ENCODE measurements around the gene PRKCE. TPM values are rescaled to one million over a fixed set of nuclear protein-coding genes. Genes with fewer than 3 reads are reported as not detected.

The PRKCE gene
- total RNA-seq = 18.1 to 18.5 TPM (median 18.4 TPM) in 3 replicates

- peak within 1 kb of the TSS; percentile 96 for H3K27ac Mint-ChIP-seq
- H3K4me3 Mint-ChIP-seq = peak within 1 kb of the TSS; percentile 93
- peak in 1 of 2 experiments; percentile 53 for DNase-seq (ENCODE audit: low spot score in 2 of 2, unreplicated experiment in 2 of 2)
- peaks cover 32% of the 10 kb centered on the region for H3K4me1 Mint-ChIP-seq
- peaks cover 18% of the 10 kb centered on the region for H3K27me3 Mint-ChIP-seq (ENCODE audit: low read depth)
- no peaks in the 10 kb centered on the region for H3K36me3 Mint-ChIP-seq
- no peak for TF ChIP-seq CTCF (IDR thresholded peaks at IDR 0.05; ENCODE audit: unreplicated experiment)
- no peaks in the 10 kb centered on the region for H3K9me3 Mint-ChIP-seq
Measured at GRCh38 chr2:45651415-45652089, at the start of gene PRKCE. TSS of gene PRKCE (plus strand) at chr2:45651675.

GRCh38 chr2:45602624-45603023, 48.9 kb upstream of the PRKCE start:
- Mint-ChIP-seq H3K36me3 (peaks cover 29% of the 10 kb centered on the region), H3K4me3 (no peak overlapping the region), H3K4me1 (no peaks in the 10 kb centered on the region), H3K27me3 (ENCODE audit: low read depth) (no peaks in the 10 kb centered on the region), H3K9me3 (no peaks in the 10 kb centered on the region), H3K27ac (no peak overlapping the region)
- DNase-seq (ENCODE audit: low spot score in 2 of 2, unreplicated experiment in 2 of 2) = no peak
- TF ChIP-seq CTCF (IDR thresholded peaks at IDR 0.05; ENCODE audit: unreplicated experiment) = no peak

- H3K4me3 Mint-ChIP-seq = no peak overlapping the region
Measured at GRCh38 chr2:45605116-45605515, 46.4 kb upstream of the PRKCE start.

GRCh38 chr2:45606796-45607195, 44.7 kb upstream of the PRKCE start:
- Mint-ChIP-seq H3K9me3 (no peaks in the 10 kb centered on the region), H3K27me3 (ENCODE audit: low read depth) (no peaks in the 10 kb centered on the region), H3K36me3 (peaks cover 12% of the 10 kb centered on the region), H3K27ac (no peak overlapping the region), H3K4me1 (peaks cover 17% of the 10 kb centered on the region), H3K4me3 (no peak overlapping the region)
- DNase-seq (ENCODE audit: low spot score in 2 of 2, unreplicated experiment in 2 of 2) = no peak
- no peak for TF ChIP-seq CTCF (IDR thresholded peaks at IDR 0.05; ENCODE audit: unreplicated experiment)

More at GRCh38 chr2:45605116-45605515, 46.4 kb upstream of the PRKCE start:
- Mint-ChIP-seq H3K4me1 (peaks cover 8% of the 10 kb centered on the region), H3K27me3 (ENCODE audit: low read depth) (no peaks in the 10 kb centered on the region), H3K27ac (no peak overlapping the region), H3K9me3 (no peaks in the 10 kb centered on the region), H3K36me3 (peaks cover 23% of the 10 kb centered on the region)
- TF ChIP-seq CTCF (IDR thresholded peaks at IDR 0.05; ENCODE audit: unreplicated experiment) = no peak
- no peak for DNase-seq (ENCODE audit: low spot score in 2 of 2, unreplicated experiment in 2 of 2)

GRCh38 chr2:45607701-45608100, 43.8 kb upstream of the PRKCE start:
- TF ChIP-seq CTCF (IDR thresholded peaks at IDR 0.05; ENCODE audit: unreplicated experiment) = peak; percentile 46
- Mint-ChIP-seq H3K9me3 (no peaks in the 10 kb centered on the region), H3K36me3 (peaks cover 9% of the 10 kb centered on the region), H3K27me3 (ENCODE audit: low read depth) (no peaks in the 10 kb centered on the region), H3K4me1 (peaks cover 26% of the 10 kb centered on the region), H3K27ac (no peak overlapping the region), H3K4me3 (no peak overlapping the region)
- no peak for DNase-seq (ENCODE audit: low spot score in 2 of 2, unreplicated experiment in 2 of 2)

Measured in mesothelial cell of epicardium (in vitro differentiated cells).